ENCODE data around the gene RMC1.

Gene RMC1

GRCh38 chr18:23494992-23495391 lies 8.3 kb upstream of the RMC1 start:
- H3K27ac ChIP-seq (ENCODE audit: low read length) = peak overlapping the region; percentile 31; the same call in 1 of the 2 replicates
- H2AFZ ChIP-seq (ENCODE audit: low read length) = no peak overlapping the region
- DNase-seq = no peak

GRCh38 chr18:23495723-23496440 lies 7.4 kb upstream of the RMC1 start:
- Histone ChIP-seq H3K79me2 (ENCODE audit: low read length) (no peaks in the 10 kb centered on the region), H3K4me3 (ENCODE audit: low read length) (no peak overlapping the region), H3K9me3 (replicated peaks; ENCODE audit: insufficient read depth, low read length) (no peaks in the 10 kb centered on the region), H3K27me3 (replicated peaks; ENCODE audit: insufficient read depth, low read length) (no peaks in the 10 kb centered on the region), H3K4me2 (ENCODE audit: low read depth, low read length) (peak overlapping the region; percentile 18; the same call in 1 of the 2 replicates), H3K27ac (ENCODE audit: low read length) (peak overlapping the region; percentile 31; the same call in 1 of the 2 replicates), H3K36me3 (replicated peaks; ENCODE audit: insufficient read depth, low read length) (no peaks in the 10 kb centered on the region), H2AFZ (ENCODE audit: low read length) (no peak overlapping the region), H3K9me2 (replicated peaks; ENCODE audit: insufficient read depth, low read length) (no peaks in the 10 kb centered on the region), H3F3A (ENCODE audit: insufficient read depth, low read length) (no peaks in the 10 kb centered on the region), H3K4me1 (ENCODE audit: low read length) (peaks cover 11% of the 10 kb centered on the region; the same call in 1 of the 2 replicates), H3K9ac (ENCODE audit: low read length) (no peak overlapping the region), H4K20me1 (ENCODE audit: insufficient read depth, low read length) (no peaks in the 10 kb centered on the region)
- TF ChIP-seq CTCF (IDR thresholded peaks at IDR 0.05; ENCODE audit: low read length) (no peak), EZH2 (optimal IDR thresholded peaks at IDR 0.05; ENCODE audit: low read depth, low read length) (no peak), EZH2phosphoT487 (IDR thresholded peaks at IDR 0.05; ENCODE audit: low read length) (no peak)
- DNase-seq = peak; percentile 49

More at GRCh38 chr18:23494992-23495391, 8.3 kb upstream of the RMC1 start:
- H3K27me3 ChIP-seq (replicated peaks; ENCODE audit: insufficient read depth, low read length) = no peaks in the 10 kb centered on the region
- no peak overlapping the region for H3K4me3 ChIP-seq (ENCODE audit: low read length)
- no peaks in the 10 kb centered on the region for H3K9me2 ChIP-seq (replicated peaks; ENCODE audit: insufficient read depth, low read length)
- H4K20me1 ChIP-seq (ENCODE audit: insufficient read depth, low read length) = no peaks in the 10 kb centered on the region
- H3K79me2 ChIP-seq (ENCODE audit: low read length) = no peaks in the 10 kb centered on the region
- TF ChIP-seq CTCF (IDR thresholded peaks at IDR 0.05; ENCODE audit: low read length) = no peak
- TF ChIP-seq EZH2phosphoT487 (IDR thresholded peaks at IDR 0.05; ENCODE audit: low read length) = no peak
- TF ChIP-seq EZH2 (optimal IDR thresholded peaks at IDR 0.05; ENCODE audit: low read depth, low read length) = no peak
- H3K4me2 ChIP-seq (ENCODE audit: low read depth, low read length) = peak overlapping the region; percentile 18; the same call in 1 of the 2 replicates
- H3K4me1 ChIP-seq (ENCODE audit: low read length) = peaks cover 11% of the 10 kb centered on the region; the same call in 1 of the 2 replicates
- no peak overlapping the region for H3K9ac ChIP-seq (ENCODE audit: low read length)
- no peaks in the 10 kb centered on the region for H3K9me3 ChIP-seq (replicated peaks; ENCODE audit: insufficient read depth, low read length)
- H3F3A ChIP-seq (ENCODE audit: insufficient read depth, low read length) = no peaks in the 10 kb centered on the region
- H3K36me3 ChIP-seq (replicated peaks; ENCODE audit: insufficient read depth, low read length) = no peaks in the 10 kb centered on the region

GRCh38 chr18:23498117-23498516 lies 5.2 kb upstream of the RMC1 start:
- no peaks in the 10 kb centered on the region for H3K79me2 ChIP-seq (ENCODE audit: low read length)
- no peak for DNase-seq
- no peak overlapping the region for H3K4me3 ChIP-seq (ENCODE audit: low read length)
- H3K9me2 ChIP-seq (replicated peaks; ENCODE audit: insufficient read depth, low read length) = no peaks in the 10 kb centered on the region
- no peaks in the 10 kb centered on the region for H4K20me1 ChIP-seq (ENCODE audit: insufficient read depth, low read length)
- H3K36me3 ChIP-seq (replicated peaks; ENCODE audit: insufficient read depth, low read length) = no peaks in the 10 kb centered on the region
- H3K9ac ChIP-seq (ENCODE audit: low read length) = no peak overlapping the region
- no peaks in the 10 kb centered on the region for H3K27me3 ChIP-seq (replicated peaks; ENCODE audit: insufficient read depth, low read length)
- H3K9me3 ChIP-seq (replicated peaks; ENCODE audit: insufficient read depth, low read length) = no peaks in the 10 kb centered on the region
- H3K4me2 ChIP-seq (ENCODE audit: low read depth, low read length) = no peak overlapping the region
- H3F3A ChIP-seq (ENCODE audit: insufficient read depth, low read length) = no peaks in the 10 kb centered on the region
- no peak overlapping the region for H3K27ac ChIP-seq (ENCODE audit: low read length)
- no peak overlapping the region for H2AFZ ChIP-seq (ENCODE audit: low read length)
- H3K4me1 ChIP-seq (ENCODE audit: low read length) = peaks cover 16% of the 10 kb centered on the region
- no peak for TF ChIP-seq EZH2 (optimal IDR thresholded peaks at IDR 0.05; ENCODE audit: low read depth, low read length)
- TF ChIP-seq EZH2phosphoT487 (IDR thresholded peaks at IDR 0.05; ENCODE audit: low read length) = no peak
- TF ChIP-seq CTCF (IDR thresholded peaks at IDR 0.05; ENCODE audit: low read length) = no peak

Data from MM.1S (cell line).